Jurkat, Clone E6-1 (cell line): ENCODE data around the gene ATP13A5.

Source experiments
- DNase-seq: peaks from one replicate; pipeline ENCODE4 v3.0.0-alpha.2; 2011; ENCODE audit warnings: low read depth, low spot score
- H3K4me3 ChIP-seq: 2 replicates; pipeline ENCODE4 v1.5.1; 2011; ENCODE audit warnings: mild to moderate bottlenecking, low read length, control low read depth, moderate library complexity

ATP13A5 gene

DNA sequence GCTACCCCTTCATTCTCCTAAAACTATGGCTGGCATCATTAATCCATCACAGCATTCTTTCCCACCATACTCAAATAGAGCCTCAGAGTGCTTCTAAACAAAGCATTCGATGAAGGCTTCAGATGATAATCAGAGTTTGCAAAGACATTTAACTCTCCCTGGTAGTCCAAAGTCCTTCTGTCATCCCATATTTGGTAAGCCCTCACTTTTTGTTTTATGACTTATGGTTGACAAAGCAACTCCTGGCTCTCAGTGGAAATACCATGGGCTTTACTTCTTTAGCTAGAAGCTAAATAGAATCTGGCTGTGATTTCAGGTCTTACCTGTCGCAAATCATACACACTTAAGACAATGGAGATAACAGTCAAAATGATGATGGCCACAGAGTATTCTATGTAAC, 27.8 kb downstream of the ATP13A5 start:
- DNase-seq: no peak

DNA sequence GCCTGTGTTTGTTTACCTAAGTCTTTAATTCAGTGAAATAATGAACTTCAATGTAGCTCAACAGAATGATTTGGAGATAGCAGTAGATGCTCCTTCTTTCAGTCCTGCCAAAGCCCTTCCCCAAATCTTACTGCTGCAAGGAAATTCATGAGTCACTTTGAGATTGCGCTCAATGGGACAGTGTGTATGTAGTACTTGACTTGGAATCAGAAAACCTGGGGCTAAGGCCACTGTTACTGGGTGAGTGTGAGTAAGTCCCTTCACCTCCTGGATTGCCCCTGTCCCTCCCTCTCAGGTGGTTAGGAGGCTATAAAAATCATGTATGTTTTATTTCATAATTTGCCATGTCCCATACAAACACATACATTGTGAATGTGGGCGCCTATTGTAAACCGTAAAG, 29.9 kb downstream of the ATP13A5 start:
- H3K4me3 ChIP-seq: no peak overlapping the region
- no peak for DNase-seq

More for the DNA sequence above, 27.8 kb downstream of the ATP13A5 start:
- no peak overlapping the region for H3K4me3 ChIP-seq

DNA sequence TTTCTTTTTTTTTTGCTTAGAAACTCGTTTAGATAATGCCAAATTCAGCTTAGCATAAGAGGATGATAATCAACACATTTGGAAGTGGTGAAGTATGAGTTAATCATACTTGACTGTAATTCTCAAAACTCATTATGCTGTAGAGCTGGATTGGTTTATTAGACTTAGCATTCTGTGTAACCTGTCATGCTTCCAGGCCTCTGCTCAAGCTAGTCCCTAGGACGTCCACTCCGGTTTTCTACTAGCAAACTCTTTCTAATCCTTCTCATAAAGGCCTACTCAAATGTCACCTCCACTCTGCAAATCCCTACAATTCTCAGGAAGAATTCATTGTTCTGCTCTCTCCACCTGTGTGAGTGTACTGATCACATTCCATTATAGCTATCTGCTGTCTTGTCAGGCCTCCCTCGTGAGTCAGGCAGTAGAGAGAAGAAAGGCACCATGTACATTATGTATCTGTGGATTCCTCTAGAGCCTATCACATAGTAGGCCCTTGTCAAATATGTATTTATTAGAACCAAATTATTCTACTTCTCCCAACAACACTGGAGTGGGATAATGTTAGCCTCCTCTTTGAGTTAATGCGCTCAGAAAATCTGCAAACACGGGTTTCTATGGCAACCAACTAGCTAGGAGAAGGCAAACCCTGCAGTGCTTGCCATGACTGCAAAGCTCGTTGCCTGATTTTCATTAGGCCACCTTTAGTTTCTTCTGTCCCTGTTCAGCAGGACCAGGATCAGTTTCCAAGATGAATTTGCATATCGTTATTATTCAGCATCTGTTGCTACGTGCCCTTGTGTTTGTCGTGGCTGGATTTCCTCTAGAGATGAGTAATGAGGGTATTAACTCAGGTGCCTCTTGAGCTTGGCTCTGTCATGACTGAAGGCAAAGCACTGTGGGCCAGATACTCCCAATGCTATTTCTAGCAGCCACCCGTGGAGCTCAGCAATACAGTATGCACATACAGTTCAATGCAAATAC, 30.7 kb downstream of the ATP13A5 start:
- H3K4me3 ChIP-seq: no peak overlapping the region
- no peak for DNase-seq

DNA sequence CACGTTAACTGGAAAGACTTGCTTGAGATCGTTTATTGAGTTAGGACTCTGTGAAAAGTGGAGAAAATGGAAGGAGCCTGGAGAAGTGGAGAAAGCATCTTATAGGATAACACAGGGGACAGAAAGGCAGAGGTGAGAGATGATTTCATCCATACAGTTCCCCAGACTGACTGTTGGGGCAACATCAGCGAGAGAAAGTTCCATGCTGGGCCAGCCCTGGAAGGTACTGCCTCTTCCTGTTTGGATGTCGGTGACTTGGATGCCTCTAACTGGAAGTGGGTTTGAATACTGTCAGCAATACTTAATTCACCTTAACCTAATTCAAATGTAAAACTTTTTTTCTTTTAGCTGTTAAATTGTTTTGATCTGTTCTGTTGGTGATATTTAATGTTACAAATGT, 32.3 kb downstream of the ATP13A5 start:
- H3K4me3 ChIP-seq: no peak overlapping the region
- no peak for DNase-seq

DNA sequence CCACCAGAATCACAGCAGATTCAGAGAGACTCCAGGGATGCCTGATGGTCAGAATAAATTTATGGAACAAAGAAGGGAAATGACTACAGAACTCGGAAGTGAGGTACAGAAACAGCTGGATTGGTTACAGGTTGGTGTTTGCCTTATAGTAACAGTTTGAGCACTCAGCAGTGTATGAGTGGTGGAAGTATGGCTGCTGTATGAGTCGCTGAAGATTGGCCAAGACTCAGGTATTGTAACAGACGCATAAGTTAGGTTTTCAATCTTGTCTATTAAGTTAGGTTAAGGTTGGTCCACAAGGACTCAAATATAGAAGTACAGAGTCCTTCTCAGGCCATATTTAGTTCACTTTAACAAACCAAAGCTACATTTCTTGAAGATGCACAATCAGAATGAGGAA, 33.1 kb downstream of the ATP13A5 start:
- H3K4me3 ChIP-seq: no peak overlapping the region
- DNase-seq: no peak

DNA sequence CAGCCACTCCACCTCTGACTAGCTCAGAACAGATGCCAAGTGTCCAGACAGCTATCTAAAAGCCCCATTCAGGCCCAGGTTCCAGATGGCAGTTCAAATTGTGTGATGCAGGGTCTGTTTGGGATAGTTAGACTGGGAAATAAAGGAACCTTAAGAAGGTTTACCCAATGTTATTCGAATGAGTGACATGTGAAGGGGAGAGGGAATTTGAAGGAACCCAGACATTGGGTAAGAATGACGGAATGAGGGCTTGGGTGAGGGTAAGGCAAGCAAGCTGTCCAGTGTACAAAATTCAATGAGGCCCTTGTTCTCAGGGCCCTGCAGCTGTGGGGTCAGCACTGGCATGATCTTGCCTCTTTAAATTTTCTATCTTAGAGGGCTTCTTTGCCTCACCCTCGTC, 34.1 kb downstream of the ATP13A5 start:
- no peak for DNase-seq

DNA sequence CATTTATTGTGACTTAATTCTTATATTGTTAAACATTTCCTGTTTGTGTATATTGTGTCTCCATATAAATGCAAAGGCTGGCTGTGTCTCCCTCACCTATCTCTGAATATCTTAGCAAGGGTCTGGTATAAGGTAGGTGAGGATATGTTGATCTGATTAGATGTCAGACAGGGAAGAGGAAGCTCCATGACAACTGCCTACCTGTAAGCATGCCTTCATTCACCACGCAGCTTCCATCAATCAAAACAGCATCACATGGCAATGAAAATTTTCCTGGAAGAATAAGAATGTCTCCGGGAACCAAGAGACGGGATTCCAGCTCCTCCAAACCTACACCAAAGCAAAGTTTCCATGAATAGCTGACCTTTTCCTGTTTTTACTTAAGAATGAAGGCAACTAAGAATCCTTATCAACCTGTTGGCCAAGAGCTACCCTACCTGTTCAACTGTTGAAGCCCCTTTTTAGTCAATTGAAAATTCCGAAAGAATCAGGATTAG, 34.8 kb downstream of the ATP13A5 start:
- no peak overlapping the region for H3K4me3 ChIP-seq
- no peak for DNase-seq

More for the DNA sequence above, 34.1 kb downstream of the ATP13A5 start:
- H3K4me3 ChIP-seq: no peak overlapping the region

DNA sequence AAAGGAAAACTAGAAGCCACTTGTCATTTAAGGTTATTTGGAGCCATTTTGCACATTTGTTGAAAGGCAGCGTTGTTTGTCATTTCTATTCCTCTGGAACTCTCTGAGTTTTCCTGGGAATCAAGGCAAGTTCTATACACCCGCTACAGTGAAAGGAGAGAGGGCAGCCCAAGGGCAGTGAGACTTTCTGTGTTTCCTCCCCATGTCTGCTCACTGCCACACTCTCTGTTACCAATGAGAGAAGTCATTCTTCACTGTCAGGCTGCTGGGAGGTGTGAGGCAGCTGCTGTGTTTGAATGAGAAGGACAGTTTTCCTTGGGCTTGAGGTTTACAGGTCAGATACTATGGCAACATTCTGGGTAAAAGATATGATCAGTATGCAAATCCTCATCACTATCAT, 36.0 kb downstream of the ATP13A5 start:
- no peak overlapping the region for H3K4me3 ChIP-seq
- no peak for DNase-seq

DNA sequence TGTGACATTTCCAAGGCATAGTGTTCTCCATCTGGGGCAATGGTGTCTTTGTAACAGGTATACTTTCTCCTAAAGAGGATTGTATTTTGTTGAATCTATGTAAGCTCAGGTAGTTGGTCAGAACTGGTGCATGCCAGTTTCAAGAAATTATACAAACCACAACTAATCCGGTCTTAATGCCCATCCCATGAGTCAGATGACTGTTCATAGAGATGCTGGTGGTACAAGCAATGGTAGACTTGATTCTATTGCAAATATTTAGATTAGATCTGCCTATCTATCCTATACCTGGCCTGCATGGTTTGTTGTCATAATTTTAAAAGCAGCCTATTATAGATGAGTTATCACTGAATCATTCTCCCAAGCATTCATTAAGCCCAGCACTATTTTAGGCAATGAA, 43.5 kb downstream of the ATP13A5 start:
- no peak overlapping the region for H3K4me3 ChIP-seq
- DNase-seq: no peak

DNA sequence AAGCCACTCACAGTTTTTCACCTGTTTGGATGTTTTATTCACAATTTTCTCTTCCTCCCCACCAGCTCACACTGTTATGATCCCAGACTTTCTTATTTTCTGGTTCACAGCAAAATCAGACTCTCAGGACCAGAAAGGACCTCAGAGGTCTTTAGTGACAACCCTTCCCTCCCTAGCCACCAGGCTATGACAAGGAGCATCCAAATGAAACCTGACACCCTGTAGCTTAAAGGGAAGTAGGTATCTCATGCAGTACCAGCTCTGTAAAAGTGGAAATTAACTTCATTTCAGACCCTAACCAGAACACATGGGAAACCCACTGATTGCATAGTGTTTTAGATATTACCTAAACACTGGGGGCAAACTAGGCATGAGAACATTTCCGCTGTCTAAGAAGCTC, 45.3 kb downstream of the ATP13A5 start:
- no peak overlapping the region for H3K4me3 ChIP-seq
- DNase-seq: no peak

DNA sequence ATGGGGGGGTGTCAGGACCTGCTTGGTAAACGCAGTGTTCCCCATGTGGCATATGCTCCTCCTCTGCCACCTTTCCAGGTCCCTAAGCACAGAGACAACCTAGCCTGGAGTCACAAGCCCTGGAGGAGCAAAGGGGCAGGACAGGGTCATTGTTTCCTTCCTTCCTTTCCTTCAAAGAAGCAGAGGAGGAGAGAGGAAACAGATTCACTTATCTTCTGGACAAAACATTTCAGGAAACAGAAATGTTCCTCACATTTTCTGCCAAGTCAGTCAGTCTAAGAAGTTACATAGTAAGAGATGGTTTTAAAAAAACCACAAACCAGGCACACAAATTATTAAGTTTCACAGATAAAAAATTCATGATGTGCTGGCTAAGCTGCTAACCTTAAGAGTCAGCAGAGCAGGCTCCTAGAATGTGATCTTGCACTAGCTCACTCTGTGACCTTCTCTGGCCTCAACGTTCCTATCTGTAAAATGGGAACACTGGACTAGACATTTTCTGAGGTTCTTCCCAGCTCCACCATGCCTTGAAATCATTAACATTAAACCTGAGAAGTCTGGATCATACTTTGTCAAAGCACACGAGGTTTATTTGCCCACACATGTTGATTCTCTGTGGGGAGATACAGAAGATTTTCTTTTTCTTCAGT, 47.9 kb downstream of the ATP13A5 start:
- no peak overlapping the region for H3K4me3 ChIP-seq
- DNase-seq: no peak

DNA sequence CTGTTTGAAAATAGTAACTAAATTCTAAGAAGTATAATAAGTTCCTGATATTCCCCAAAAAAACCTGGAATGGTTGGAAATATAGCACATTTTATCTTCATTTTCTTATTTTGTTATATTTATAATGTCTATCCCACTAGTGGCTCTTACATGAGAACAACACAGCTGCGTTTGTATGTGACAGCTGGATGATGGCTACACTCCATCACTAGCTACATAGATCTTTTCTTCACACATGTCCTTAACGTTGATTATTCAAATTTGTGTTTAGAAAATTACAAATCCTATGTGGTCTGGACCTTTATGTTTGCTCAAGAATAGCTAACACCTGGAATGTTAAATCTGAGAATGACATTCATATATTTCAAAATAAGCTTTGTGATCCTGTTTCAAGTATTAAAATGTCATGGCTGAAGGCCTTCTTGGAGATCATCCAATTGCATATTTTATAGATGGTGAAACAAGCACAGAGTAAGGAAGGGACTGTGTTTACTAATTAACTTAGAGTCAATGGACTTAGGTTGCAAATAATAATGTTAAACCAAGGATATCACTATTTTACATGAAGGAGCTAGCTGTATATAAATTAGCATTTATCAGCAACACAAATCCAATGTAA, 60.8 kb downstream of the ATP13A5 start:
- no peak for DNase-seq
- no peak overlapping the region for H3K4me3 ChIP-seq

DNA sequence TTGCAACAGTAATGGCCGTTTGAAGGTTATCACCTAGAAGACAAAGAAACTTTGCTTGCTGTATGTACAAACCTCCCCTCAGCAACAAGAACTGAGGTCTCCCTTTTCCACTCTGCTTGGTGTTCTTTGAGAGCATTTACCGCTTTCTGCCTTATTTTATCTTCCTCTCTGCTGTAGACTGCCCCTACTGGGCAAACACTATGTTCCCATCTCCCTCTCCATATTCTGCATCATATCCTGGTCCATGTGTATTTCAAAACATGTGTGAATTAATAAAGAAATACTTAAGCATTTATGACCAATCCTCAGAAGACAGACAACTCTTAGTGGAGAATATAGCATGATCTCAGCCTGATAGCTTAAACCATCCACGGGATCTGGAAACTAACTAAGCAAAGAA, 64.4 kb downstream of the ATP13A5 start:
- DNase-seq: no peak

DNA sequence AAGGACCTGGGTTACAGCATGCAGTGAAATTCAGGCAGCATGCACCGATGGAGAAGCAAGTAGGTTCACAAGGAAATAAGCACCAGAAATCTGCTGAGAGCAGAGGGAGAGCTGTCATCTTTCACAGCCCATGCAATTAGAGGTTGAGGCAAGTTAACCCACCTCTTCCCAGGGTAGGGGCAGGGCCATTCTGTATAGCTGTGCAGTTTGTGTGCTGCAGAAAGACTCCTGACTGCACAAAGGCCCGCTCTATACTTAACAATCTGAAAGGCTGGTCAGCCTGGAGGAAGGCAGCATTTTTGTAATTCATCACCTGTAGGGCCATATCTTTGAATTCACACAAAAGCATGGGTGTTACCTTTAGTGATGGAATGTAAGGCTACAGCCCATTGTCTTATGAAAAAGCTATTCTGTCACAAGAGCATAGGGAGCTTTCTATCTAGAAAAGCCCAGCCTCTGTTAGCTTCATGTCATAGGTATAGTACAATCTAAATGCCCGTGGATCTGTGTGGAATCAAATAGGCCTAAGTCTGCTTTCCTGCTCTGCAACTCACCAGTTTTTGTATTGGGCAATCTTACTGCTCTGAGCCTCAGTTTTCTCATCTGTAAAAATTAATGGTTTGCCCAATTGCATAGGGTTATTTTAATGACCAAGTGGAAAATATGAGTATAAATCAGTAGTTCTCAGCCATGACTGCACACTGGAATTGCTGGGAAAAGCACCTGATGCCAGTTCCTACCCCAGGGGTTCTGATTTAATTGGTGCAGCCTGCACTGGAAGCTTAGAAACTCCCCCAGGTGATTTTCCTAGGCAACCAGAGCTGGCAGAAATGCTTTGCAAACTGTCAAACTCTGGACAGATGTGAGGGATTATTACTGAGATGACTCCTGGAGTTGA, 65.2 kb downstream of the ATP13A5 start:
- DNase-seq: no peak
- H3K4me3 ChIP-seq: no peak overlapping the region

More for the DNA sequence above, 64.4 kb downstream of the ATP13A5 start:
- no peak overlapping the region for H3K4me3 ChIP-seq

DNA sequence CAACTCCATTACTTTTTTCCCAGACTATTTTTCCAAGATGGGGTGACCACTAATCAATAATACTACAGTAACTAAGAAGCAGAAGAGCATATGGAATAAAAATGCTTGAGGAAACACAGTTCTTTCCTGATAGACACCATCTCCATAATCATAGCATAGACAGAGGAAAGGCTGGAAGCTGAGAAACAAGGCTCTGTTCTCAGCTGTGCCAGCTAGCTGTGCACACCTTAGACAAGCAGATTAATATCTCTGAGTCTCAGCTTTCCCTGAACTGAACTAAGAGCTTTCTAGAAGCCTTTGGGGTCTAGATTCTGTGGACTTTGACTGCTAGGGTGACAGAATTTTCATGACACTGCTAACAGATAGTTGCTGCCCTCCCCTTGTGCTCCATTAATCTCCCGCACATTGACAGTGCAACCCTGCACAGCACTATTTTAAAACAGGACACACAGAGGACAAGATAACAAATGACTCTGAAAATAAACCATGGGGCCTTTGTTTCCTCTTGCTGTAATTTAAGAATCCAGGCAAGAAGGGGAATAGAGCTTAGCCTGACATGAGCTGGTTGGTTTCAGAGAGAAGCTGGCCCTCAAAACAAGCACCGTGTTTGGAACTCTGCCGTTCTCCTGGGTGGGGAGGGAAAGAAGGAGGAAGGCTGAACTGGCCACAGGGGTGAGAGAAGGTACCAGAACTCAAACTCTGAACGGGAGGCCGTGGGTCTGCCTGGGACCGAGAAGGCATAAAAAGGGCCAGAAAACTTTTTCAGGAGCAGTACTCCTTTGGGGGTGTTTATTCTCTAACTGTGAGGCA, 67.4 kb downstream of the ATP13A5 start:
- DNase-seq: no peak
- H3K4me3 ChIP-seq: no peak overlapping the region

DNA sequence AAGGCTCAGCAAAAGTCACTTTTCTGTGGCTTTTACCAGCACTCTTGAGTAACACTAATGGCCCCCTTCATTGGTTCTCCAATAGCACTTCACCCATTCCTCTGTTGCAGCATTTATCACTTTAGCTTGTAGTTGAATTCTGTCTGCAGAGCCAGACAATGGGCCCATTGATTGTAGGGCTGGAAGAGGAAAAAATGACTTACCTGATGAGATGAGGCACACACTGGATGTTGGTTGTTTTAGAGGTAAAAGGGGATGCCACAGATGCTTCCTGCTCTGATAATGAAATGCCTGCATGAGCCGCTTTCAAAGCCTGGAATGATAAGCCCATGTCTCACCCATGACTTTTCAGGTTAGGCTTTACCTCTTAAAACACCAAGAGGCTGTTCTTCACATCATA, 73.2 kb downstream of the ATP13A5 start:
- H3K4me3 ChIP-seq: no peak overlapping the region
- DNase-seq: no peak

DNA sequence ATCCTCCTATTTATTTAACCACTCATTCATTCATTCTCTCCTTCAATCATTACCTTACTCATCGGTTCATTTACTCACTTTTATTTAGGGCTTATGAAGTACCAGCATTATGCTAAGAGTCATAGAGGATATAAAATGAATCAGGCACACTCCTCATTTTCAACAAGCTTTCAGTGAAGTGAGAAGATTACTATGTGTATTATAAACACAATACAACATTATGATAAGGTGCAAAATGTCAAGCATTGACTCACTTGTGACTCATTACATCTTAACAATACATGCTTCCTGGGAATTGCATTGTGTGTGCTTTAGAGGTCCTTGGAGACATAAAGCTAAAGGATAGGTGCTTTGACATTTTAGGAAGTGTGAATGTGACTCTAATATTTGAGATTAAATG, 77.1 kb downstream of the ATP13A5 start:
- H3K4me3 ChIP-seq: no peak overlapping the region
- DNase-seq: no peak

DNA sequence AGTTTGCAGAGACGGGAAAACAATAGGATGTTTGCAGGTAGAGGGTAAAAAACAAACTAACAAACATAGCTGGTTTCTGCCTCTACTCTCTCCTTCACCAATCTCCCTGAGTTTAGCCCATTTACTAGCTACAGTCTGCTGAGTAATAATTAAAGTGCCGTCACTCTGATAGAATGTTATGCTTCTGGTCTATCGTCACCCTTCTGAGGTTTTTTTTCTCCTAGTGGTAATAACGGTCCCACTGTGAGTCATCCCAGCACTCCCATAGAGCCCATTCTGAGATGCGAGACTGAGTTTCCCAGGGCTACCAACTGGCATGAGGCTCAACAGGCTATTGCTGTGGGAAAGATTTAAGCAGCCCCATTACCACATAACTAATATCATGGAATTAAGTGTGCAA, 81.1 kb downstream of the ATP13A5 start:
- DNase-seq: no peak
- no peak overlapping the region for H3K4me3 ChIP-seq
